Renal cortex interstitium (tissue), 15 donors: ENCODE measurements around the gene ARSJ. TPM values are rescaled to one million over a fixed set of nuclear protein-coding genes. Genes with fewer than 3 reads are reported as not detected.
A peak's percentile ranks its signal among the peaks of the same experiment; 100 is the strongest.
"Not testable (repeated sequence)": the region's sequence is repeated elsewhere in the genome, so short reads cannot be mapped to it uniquely, and the experiment has no call there.

Source experiments
- DNase-seq, 11 donors: peaks; one replicate each; pipeline ENCODE4 v3.0.0-alpha.2; 2013; ENCODE audit warnings: low read depth in 9 of 11, low spot score in 4 of 11; ENCODE audit errors: extremely low read depth in 1 of 11
- long read RNA-seq, 16 experiments: transcript quantifications; one replicate each; lab custom pipeline, GENCODE V29; 2026
- polyA plus RNA-seq, 3 donors: library from polyadenylated mRNA; unstranded; fragments of 120-200 nt; gene quantifications; one replicate each; pipeline ENCODE4 v1.2.1, GENCODE V29; 2013; ENCODE audit not compliant: insufficient read length in 3 of 3

The ARSJ gene
- polyA plus RNA-seq = 10 to 100 TPM; 16.2 to 18.9 (median 16.5) TPM
- long read RNA-seq, donor 1, full-length matches to known transcripts = 1 of 1 reads
- long read RNA-seq, donor 1, partial matches to known transcripts = 0 of 1 reads
- long read RNA-seq, donor 1, other reads (novel, unspliced or antisense) = 0 of 1 reads
- long read RNA-seq, donor 2, full-length matches to known transcripts = 2 of 2 reads
- long read RNA-seq, donor 2, partial matches to known transcripts = 0 of 2 reads
- long read RNA-seq, donor 2, other reads (novel, unspliced or antisense) = 0 of 2 reads
- long read RNA-seq, donor 3, full-length matches to known transcripts = 2 of 2 reads
- long read RNA-seq, donor 3, partial matches to known transcripts = 0 of 2 reads
- long read RNA-seq, donor 3, other reads (novel, unspliced or antisense) = 0 of 2 reads
- long read RNA-seq, donor 4, full-length matches to known transcripts = 5 of 5 reads
- long read RNA-seq, donor 4, partial matches to known transcripts = 0 of 5 reads
- long read RNA-seq, donor 4, other reads (novel, unspliced or antisense) = 0 of 5 reads
- long read RNA-seq, donor 5 = 0 reads
- long read RNA-seq, donor 6, full-length matches to known transcripts = 5 of 10 reads
- long read RNA-seq, donor 6, partial matches to known transcripts = 5 of 10 reads
- long read RNA-seq, donor 6, other reads (novel, unspliced or antisense) = 0 of 10 reads
- long read RNA-seq, donor 7, full-length matches to known transcripts = 2 of 2 reads
- long read RNA-seq, donor 7, partial matches to known transcripts = 0 of 2 reads
- long read RNA-seq, donor 7, other reads (novel, unspliced or antisense) = 0 of 2 reads
- long read RNA-seq, donor 8 = 0 reads
- long read RNA-seq, donor 9, full-length matches to known transcripts = 5 of 5 reads
- long read RNA-seq, donor 9, partial matches to known transcripts = 0 of 5 reads
- long read RNA-seq, donor 9, other reads (novel, unspliced or antisense) = 0 of 5 reads
- long read RNA-seq, donor 10 = 0 reads
- long read RNA-seq, donor 11, full-length matches to known transcripts = 2 of 2 reads
- long read RNA-seq, donor 11, partial matches to known transcripts = 0 of 2 reads
- long read RNA-seq, donor 11, other reads (novel, unspliced or antisense) = 0 of 2 reads
- long read RNA-seq, donor 12 = 0 reads
- long read RNA-seq, donor 13 = 0 reads
- long read RNA-seq, donor 14, full-length matches to known transcripts = 3 of 3 reads
- long read RNA-seq, donor 14, partial matches to known transcripts = 0 of 3 reads
- long read RNA-seq, donor 14, other reads (novel, unspliced or antisense) = 0 of 3 reads
- long read RNA-seq, donor 15, full-length matches to known transcripts = 2 of 2 reads
- long read RNA-seq, donor 15, partial matches to known transcripts = 0 of 2 reads
- long read RNA-seq, donor 15, other reads (novel, unspliced or antisense) = 0 of 2 reads
- long read RNA-seq, donor 16, full-length matches to known transcripts = 6 of 6 reads
- long read RNA-seq, donor 16, partial matches to known transcripts = 0 of 6 reads
- long read RNA-seq, donor 16, other reads (novel, unspliced or antisense) = 0 of 6 reads

- peak in 10 of 11 donors; percentile 29 to 65 (median 51) for DNase-seq
These were observed at the start of gene ARSJ for GRCh38 chr4:113979148-113979904. ARSJ (minus strand) TSS chr4:113979647; CDS start chr4:113978834, 813 bp downstream.

- no peak for DNase-seq
These were observed 48.6 kb upstream of the ARSJ start for GRCh38 chr4:114028071-114028470.

GRCh38 chr4:114027596-114027995 is 48.1 kb upstream of the ARSJ start:
- no peak for DNase-seq

GRCh38 chr4:114026447-114026846 is 47.0 kb upstream of the ARSJ start:
- DNase-seq = no peak

GRCh38 chr4:114025176-114025777 is 45.8 kb upstream of the ARSJ start:
- DNase-seq = no peak

- DNase-seq = no peak
These were observed 42.0 kb upstream of the ARSJ start for GRCh38 chr4:114021451-114021850.

- DNase-seq = no peak
These were observed 40.5 kb upstream of the ARSJ start for GRCh38 chr4:114019969-114020358.

GRCh38 chr4:114019276-114019968 is 40.0 kb upstream of the ARSJ start:
- no peak for DNase-seq

GRCh38 chr4:114017120-114017917 is 37.9 kb upstream of the ARSJ start:
- DNase-seq = no peak

GRCh38 chr4:114015444-114015899 is 36.0 kb upstream of the ARSJ start:
- no peak for DNase-seq

- not testable (repeated sequence) for DNase-seq
These were observed 33.8 kb upstream of the ARSJ start for GRCh38 chr4:114013201-114013600.

- no peak for DNase-seq
These were observed 33.3 kb upstream of the ARSJ start for GRCh38 chr4:114012749-114013148.

GRCh38 chr4:114005569-114006442 is 26.4 kb upstream of the ARSJ start:
- DNase-seq = no peak

- DNase-seq = not testable (repeated sequence)
These were observed 25.2 kb upstream of the ARSJ start for GRCh38 chr4:114004483-114005226.
